Activated CD8-positive, alpha-beta memory T cell treated with anti-CD3 and anti-CD28 coated beads for 1 hour (primary cell): Measurements from ENCODE around the gene TCF12.
"Not testable (repeated sequence)": the region's sequence is repeated elsewhere in the genome, so short reads cannot be mapped to it uniquely, and the experiment has no call there.

Source experiments
- DNase-seq, 2 donors: peaks; one replicate each; pipeline ENCODE4 v3.0.0-alpha.2; 2020; ENCODE audit warnings: low read depth in 1 of 2; ENCODE audit errors: extremely low read depth in 1 of 2

Gene TCF12

DNA sequence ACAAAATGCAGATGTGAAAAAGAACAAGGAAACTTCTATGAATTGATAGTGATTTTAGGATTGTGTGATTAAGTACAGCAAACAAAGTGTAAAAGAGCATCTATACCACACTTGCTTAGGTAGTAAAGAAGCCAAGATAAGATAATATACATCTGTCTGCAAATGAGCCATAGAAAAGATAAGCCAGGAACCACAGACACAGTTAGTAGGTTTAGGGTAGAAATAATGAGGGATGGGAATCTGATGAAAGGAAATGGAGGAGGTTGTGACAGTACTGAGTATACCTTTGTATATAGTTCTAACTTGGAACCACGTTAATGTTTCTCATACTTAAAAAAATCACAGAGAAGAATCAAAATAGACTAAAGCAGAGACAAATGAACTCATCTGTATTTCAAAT, 54.0 kb downstream of the TCF12 start:
- DNase-seq = no peak

DNA sequence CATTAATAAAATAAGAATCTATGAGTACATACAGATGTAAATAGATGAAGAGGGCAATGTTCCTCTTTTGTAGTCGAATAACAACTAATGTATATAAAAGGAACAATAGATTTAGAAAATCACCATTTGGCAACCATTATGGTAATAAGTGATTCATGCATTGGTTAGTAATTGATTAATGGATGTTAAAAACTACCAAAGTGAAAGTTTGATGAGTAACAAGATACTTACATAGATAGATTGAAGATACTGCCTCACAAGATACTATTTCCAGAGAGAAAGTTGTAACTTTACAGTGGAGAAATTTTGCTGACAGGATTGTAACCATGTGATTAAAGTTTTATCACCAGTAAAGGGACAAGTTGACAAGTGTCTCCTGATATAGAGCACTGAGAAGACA, 55.0 kb downstream of the TCF12 start:
- DNase-seq = no peak

DNA sequence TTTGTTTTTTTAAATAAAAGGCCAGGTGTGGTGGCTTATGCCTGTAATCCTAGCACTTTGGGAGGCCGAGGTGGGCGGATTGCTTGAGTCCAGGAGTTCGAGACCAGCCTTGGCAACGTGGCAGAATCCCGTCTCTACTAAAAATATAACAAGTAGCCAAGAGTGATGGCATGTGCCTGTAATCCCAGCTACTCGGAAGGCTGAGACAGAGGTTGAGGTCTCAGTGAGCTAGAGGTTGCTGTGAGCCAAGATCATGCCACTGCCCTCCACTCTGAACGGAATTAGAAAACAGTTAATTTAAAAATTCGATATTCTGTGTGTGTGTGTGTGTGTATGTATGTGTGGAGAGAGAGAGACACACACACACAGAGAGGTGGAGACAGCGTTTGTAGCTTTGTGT, 58.8 kb downstream of the TCF12 start:
- no peak for DNase-seq

DNA sequence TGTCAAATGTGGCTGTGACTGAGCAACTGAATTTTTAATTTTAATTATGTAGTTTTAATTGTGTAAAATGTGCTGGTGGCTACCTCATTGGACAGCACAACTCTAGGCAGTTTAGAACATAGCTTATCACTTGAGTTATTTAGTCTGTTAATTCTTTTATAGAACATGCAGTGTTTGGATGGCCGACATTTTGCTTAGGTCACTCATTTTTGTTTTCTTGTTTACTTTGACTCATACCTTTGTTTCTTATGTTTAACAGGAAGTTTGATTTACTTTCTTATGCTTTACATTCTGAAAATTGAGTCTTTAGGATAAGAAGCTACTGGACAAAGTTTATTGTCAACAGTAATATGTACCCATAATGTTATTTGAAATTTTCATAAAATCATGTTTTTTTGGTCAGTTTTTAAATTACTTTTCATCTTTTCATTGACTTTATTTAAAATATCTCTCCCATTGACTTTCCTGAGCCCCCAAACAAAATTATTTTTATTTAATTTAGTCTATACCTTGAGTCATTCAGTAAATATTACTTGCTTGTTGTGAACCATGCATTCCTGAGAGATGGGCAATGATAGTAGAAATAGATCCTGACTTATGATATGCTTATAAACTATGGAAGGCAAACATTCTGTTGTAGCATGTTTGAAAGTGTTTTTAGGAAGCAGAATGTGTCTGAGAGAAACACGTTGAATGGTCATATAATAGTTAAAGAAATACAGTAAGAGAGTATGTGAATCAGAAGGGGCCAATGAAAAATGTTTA, 60.6 kb downstream of the TCF12 start:
- no peak for DNase-seq

DNA sequence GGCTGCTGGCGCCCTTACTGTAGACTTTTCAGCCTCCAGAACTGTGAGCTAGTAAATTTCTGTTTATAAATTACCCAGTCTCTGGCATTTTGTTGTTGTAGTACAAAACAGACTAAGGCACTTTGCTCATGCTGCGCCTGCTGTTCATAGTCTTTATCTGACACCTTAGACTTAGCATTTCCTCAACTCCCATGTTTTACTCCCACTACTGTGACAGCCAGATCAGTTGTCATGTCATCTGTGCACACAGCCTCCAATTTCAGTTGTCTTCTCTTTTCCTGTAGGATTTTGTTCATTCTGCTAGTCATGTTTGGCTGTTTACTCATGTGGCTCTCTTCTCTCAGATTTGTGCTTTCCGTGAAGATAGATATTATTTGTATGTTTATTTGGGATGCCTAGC, 62.0 kb downstream of the TCF12 start:
- DNase-seq = no peak

DNA sequence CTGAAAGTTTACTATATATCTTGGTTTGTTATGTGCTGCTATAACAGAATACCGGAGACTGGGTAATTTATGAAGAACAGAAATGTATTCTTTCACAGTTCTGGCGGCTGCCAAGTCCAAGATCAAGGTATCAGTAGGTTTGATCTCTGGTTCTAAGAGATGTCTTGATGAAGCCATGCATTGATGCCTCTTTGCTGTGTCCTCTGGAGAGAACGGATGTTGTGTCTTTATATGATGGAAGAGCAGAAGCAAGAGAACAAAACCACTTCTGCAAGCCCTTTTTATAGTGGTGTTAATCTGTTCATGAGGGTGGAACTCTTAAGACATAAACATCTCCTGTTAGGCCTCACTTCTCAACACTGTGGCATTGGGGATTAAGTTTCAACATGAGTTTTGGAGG, 62.7 kb downstream of the TCF12 start:
- no peak for DNase-seq

DNA sequence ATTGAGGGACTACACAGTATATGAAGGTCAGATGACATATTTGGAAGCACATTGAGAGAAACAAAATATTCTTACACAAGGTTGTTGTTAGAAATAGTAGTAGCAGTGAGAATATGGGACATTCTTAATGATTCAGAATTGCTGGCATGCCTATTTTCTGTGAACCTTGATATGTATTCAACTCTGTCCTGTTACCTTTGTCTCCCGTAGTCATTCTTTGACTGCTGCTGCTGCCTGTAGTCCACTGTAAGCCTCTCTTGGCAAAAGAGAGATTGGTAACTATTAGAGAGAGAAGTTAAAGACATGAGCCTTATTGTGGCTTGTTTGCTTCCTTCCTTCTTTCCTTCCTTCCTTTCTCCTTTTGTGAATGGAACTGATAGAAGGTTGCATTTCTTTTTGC, 64.5 kb downstream of the TCF12 start:
- no peak for DNase-seq

DNA sequence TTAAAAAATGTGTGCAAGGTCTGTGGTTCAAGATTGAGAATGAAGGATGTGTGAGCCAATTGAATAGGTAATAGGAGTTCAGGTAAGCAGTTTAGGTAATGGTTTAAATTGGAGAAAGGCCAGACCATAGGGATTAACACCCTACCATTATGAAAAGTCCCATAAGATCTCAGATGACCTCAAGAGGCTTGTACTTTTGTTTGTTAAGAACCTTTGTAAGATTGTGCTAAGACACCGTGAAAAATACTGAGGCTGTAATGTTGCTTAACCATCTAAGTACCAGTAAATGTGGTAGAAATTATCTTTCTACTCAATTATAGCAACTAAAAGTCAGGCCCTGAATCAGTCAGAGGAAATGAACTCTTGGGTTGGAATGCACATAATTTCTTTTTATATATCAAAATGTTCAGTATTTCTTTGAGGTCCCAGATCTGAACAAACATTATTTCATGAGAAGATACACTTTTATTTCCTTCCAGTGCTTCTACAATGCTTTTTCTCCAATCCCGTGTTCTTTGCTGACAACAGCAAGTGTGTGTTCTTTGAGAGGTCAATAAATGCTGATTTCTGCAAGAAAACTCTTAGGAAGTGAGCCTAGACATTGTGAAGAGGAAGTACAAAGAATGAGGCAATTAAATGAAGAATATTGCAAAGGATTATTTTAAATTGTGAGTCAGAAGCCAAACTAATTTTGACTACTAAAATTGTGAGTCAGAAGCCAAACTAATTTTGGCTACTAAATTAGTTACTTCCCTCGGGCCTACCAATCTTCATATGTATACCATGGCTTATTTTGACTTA, 66.4 kb downstream of the TCF12 start:
- DNase-seq = no peak

DNA sequence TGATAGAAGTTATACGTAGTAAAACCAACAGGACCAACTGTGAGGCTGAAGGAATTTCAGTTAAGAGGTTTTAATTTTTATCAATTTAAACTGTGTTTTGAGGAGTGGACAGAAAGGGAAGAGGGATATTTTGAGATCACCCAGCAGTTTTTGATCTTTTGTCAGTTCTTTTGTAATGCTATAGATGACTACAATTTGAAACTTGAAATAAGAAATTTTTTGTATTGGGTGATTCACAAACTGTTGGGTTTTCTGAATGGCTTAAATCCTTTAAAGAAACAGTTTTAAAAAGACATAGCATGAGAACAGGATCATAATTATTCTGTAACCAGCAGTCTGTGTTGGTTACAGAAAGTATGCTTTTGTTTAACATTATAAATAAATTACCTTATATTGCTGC, 67.4 kb downstream of the TCF12 start:
- no peak for DNase-seq

DNA sequence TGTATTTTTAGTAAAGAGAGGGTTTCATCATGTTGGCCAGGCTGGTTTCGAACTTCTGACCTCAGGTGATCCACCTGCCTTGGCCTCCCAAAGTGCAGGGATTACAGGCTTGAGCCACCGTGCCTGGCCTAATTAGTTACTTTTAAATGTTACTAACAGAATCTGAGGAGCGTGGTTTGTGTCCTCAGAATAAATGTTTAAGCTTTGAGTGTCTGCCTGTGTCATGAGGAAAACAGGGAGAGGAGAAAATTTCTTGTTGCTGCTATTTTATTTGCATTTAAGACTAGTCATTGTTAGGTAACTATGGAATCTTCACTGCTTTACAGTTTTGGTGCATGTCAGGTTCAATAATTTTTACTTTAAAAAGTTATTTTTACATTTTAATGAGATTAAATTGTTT, 68.8 kb downstream of the TCF12 start:
- no peak for DNase-seq

DNA sequence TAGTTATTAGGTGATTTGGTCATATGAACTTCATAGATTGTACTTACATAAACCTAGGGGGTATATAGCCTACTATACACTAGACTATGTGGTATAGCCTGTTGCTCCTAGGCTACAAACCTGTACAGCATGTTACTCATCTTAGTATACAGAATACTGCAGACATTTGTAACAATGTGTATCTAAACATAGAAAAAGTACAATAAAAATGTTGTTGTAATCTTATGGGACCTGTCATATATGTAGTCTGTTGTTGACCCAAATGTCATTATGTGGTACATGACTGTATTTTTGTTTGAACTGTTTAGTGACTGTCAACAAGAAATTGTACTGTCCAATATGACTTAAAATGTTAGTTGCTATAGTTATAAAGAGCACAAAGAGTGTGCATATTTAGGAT, 69.8 kb downstream of the TCF12 start:
- no peak for DNase-seq

DNA sequence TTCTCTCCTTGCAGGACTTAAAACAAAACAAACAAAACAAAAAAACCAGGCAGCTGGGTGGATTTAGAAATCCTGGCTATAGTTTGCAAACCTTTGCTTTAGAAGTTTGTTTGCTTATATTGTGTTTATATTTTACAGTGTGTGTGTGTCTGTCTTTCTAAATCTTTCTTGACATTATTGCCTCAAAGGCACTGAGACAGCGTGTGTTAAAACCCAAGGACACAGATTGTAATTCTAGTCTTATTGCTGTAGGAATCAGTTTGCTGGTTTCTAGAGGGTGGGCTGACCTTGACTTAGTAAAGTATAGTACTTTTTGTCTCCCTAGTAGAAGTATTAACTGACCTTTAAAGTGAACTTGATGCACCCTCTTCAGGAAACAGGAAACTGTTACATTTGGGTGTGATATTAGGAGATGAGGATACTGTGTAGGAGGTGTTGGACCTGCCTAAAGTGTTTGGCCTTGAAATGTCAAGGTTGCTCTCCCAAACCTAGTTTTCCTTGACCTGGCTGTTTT, 71.0 kb downstream of the TCF12 start:
- no peak for DNase-seq

DNA sequence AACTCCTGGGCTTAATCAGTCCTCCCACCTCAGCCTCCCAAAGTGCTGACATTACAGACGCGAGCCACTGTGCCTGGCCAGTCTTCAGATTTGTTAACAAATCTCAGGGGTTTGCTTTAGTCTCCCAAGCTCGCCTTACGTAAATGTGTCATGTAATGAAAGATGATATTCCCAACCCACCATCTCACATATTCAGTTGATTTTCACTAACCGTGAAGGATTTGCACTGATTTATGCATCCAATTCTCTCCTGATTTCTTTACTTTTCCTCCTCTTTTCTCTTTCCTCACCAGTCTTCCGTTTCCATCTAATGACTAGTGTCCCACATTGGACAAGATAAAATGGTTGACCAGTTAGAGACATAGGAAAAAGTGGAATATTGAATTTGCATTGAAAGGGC, 72.6 kb downstream of the TCF12 start:
- DNase-seq = no peak

DNA sequence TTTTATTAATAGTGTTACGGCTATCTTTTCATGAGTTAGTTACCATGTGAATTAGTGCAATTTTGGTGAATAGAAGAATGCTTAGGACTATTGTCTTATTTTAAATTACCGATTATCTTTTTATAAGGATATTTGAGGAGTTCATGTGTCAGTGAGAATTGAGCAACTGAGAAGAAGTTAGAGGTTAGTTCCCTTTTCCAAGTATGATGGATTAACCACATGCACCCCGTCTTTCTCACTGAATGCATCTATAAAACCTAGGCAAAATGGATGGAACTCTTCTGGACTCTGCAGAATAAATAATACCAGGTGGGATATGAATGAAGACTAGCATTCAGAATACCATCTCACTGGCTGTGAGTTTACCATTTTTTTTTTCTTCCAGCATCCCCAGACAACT, 74.3 kb downstream of the TCF12 start:
- no peak for DNase-seq

DNA sequence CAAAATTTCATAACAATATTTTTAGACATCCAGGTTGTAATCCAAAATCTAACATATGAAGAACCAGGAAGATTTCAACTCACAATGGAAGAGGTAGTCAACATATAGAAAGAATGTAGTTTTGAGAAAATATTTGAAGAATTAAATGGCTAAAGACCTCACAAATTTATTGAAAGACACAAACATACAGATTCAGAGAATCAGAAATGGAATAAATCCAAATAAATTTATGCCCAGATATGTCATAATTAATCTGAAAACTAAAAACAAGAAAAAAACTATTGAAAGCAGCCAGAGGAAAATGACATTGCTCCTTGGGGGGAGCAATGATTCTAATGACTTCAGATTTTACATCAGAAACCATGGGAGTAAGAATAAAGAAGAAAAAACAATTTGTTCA, 75.8 kb downstream of the TCF12 start:
- no peak for DNase-seq

DNA sequence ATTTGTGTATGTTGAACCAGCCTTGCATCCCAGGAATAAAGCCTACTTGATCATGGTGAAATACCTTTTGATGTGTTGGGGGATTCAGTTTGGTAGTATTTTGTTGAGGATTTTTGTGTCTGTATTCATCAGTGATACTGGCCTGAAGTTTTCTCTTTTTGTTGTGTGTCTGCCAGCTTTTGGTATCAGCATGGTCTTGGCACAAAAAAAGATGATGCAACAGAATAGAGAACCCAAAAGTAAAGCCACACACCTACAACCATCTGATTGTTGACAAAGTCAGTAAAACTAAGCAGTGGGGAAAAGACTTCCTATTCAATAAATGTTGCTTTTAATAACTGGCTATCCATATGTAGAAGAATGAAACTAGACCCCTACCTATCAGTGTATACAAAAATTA, 77.6 kb downstream of the TCF12 start:
- DNase-seq = no peak

DNA sequence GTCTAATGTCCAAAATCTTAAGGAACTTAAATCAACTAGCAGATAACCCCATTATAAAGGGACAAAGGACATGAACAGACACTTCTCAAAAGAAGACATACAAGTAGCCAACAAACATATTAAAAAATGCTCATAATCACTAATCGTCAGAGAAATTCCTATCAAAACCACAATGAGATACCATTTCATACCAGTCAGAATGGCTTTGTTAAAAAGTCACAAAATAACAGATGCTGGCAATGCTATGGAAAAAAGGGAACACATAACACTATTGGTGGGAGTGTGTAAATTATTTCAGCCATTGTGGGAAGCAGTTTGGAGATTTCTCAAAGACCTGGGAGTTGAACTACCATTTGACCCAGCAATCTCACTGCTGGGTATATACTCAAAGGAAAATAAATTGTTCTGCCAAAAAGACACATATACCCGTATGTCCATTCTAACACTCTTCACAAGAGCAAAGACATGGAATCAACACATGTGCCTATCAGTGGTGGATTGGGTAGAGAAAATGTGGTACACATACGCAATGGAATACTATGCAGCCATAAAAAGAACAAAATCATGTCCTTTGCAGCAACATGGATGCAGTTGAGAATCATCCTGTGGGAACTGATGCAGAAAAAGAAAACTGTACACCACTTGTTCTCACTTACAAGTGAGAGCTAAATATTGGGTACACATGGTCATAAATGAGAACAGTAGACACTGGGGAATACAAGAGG, 78.5 kb downstream of the TCF12 start:
- no peak for DNase-seq

DNA sequence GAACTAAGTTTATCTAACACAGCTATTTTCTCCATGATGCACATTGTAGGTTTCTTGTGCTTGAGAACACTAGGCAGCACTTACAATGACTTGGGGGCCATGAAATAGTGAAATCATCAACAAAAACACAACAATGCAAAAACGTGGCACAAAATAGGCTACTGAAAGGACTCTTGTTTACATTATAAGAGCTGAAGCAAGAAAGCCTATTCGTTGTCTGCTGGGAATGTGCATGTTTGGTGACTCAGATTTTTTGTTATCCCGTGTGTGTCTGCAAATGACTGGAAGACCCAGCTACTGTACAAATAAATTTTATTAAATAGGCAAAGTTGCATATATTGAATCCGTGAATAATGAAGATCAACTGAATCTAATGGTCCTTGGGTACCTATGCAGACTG, 85.0 kb downstream of the TCF12 start:
- DNase-seq = no peak

DNA sequence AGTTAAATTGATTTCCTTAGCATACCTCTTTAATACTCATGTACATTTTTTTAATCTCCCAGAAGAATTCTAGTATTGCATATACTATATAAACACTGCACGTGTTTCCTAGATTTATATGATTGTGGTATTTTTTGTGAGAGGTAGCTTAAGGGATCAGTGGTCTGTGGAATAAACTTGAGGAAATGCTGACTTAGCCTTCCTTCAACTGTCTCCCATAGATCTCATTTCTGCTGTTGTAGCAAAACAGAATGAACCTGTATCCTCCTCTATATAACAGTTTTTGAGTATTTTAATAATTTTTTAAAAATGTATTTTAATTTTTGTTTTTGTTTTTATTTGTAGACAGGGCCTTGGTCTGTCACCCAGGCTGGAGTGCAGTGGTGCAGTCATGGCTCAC, 86.8 kb downstream of the TCF12 start:
- no peak for DNase-seq

DNA sequence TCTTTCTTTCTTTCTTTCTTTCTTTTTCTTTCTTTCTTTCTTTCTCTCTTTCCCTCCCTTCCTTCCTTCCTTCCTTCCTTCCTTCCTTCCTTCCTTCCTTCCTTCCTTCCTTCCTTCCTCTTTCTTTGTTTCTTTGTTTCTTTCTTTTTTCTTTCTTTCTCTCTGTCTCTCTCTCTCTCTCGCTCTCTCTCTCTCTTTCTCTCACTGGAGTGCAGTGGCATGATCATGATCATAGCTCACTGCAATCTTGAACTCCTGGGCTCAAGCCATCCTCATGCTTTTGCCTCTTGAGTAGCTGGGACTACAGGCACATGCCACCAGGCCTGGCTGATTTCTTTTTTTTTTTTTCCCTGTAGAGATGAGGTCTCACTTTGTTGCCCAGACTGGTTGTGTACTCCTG, 89.4 kb downstream of the TCF12 start:
- DNase-seq = not testable (repeated sequence)

DNA sequence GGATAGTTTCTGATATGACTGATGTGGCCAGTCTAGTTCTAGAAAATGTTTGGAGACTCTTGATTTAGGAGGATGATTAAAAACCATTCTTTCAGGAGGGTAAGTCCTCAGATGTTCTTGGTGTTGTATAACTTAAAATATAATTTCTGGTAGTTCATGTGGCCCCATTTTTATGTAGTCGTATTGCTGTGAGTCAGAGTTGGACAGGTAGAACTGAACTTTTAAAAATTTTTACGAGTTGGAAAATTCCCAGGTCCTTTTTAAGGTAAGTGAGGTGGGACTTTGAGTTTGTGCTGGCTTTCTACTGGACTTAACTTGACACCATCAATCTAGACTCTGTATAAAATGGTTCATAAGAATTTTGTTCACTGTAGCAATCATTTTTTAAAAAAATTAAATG, 92.3 kb downstream of the TCF12 start:
- no peak for DNase-seq

DNA sequence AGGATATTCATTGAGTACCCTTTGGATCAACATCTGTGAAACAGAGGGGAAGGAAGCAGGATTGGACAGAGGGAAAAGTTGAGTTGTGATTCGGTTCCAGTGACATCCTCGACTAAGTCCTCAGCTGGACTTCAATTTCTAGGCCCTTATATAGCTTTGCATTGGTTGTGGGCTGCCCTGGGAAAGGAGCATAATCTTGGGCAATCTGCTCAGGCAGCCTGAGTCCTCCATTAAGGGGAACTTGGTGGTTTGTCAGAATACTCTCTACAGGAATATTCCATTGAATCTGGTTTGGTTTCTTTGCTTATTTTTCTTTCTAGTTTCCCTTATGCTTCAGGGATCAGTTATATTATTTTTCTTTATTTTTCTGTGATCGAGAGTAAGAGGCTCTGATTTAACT, 94.1 kb downstream of the TCF12 start:
- DNase-seq = no peak
